Stimulated activated effector memory CD8-positive, alpha-beta T cell treated with anti-CD3 and anti-CD28 coated beads, Interleukin-12 subunit alpha, Interleukin-12 subunit beta, amount 100 ng/mL, for 72 hours (primary cell): ENCODE results near the gene CA10.

ENCODE experiments used
- ATAC-seq: fragments of 150-1000 bp; cut with Tn5 transposase; 2 replicates; pipeline ENCODE4 v1.10.0; 2021
- DNase-seq, 2 donors: peaks; one replicate each; pipeline ENCODE4 v3.0.0; 2021 to 2022; ENCODE audit warnings: low spot score in 2 of 2
- H3K27ac Mint-ChIP-seq: one replicate; pipeline ENCODE4 v1.8.0; 2022; ENCODE audit warnings: mild to moderate bottlenecking, mixed read lengths
- H3K36me3 Mint-ChIP-seq: one replicate; pipeline ENCODE4 v1.8.0; 2022; ENCODE audit warnings: mild to moderate bottlenecking, mixed read lengths
- H3K4me1 Mint-ChIP-seq: one replicate; pipeline ENCODE4 v1.8.0; 2022; ENCODE audit warnings: mixed read lengths
- H3K4me3 Mint-ChIP-seq: one replicate; pipeline ENCODE4 v1.8.0; 2022; ENCODE audit warnings: mild to moderate bottlenecking, mixed read lengths
- H3K9me3 Mint-ChIP-seq: one replicate; pipeline ENCODE4 v1.8.0; 2022; ENCODE audit warnings: mixed read lengths

Gene CA10

DNA sequence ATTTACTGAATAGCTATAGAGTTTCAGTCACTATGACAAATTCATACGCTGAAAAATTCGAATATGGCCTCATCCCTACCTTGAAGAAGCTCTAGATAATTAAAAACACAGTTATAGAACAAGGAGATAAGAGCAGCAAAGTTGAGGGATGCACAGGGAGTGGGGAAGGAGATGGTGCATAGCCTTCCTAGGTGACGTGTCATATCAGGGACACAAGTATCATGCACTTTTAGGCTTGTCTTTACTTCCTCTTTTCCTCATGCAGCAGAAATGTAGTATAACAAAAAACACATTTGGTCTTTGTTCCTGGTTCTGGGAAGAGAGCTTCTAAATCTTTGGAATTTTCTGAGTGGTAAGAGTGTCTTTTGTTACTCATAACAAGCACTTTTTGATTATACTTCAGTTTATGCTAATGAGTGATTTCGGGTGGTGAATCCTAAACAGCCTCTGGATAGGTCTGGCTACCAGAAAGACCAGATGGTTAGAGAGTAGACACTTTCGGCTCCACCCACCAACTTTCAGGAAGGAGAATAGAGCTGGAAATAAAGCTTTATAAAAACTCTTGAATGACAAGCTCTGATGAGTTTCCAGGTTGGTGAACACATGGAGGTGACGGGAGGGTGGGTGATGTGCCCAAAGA, 556.8 kb downstream of the CA10 start:
- DNase-seq (no peak), ATAC-seq (no peak)
- Mint-ChIP-seq H3K9me3 (no peaks in the 10 kb centered on the region), H3K4me1 (no peaks in the 10 kb centered on the region), H3K36me3 (no peaks in the 10 kb centered on the region), H3K27ac (no peak overlapping the region), H3K4me3 (no peak overlapping the region)

DNA sequence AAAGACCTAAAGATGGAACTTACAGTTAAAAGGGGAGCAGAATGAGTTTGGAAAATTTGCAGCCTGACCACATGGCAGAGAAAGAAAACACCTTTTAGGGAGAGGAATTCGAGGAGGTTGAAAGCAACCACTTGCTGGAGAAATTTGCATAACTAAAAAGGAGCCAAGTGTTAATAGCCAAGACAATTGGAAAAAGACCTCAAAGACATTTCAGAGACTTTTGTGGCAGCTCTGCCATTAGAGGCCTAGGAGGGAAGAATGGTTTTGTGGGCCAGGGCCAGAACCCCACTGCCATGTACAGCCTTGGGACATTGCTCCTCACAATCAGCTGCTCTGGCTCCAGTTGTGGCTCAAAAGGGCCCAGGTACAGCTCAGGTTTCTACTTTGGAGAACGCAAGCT, 559.7 kb downstream of the CA10 start:
- no peak for DNase-seq
- Mint-ChIP-seq H3K36me3 (no peaks in the 10 kb centered on the region), H3K9me3 (no peaks in the 10 kb centered on the region), H3K4me1 (no peaks in the 10 kb centered on the region), H3K4me3 (no peak overlapping the region), H3K27ac (no peak overlapping the region)
- no peak for ATAC-seq

DNA sequence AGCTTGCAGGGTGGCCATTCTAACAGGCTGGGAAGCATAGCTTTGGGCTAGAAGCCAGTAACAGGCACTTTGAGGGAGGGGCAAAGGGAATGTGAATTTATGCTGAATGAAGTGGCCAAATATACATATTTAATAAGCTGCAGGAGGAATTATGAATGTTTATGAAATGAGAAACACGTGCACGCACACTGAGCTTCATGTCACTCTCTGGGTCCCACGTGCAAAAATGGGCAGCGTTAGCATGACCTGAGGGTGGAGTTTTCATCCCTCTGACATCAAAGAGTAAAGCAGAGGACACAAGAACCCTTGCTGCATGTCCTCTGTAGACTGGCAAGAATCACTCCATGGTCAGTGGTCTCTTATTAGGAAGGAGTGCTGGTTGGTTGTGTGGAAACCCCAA, 561.2 kb downstream of the CA10 start:
- H3K27ac Mint-ChIP-seq = no peak overlapping the region
- no peaks in the 10 kb centered on the region for H3K36me3 Mint-ChIP-seq
- no peaks in the 10 kb centered on the region for H3K4me1 Mint-ChIP-seq
- ATAC-seq = no peak
- H3K9me3 Mint-ChIP-seq = no peaks in the 10 kb centered on the region
- no peak overlapping the region for H3K4me3 Mint-ChIP-seq
- no peak for DNase-seq

DNA sequence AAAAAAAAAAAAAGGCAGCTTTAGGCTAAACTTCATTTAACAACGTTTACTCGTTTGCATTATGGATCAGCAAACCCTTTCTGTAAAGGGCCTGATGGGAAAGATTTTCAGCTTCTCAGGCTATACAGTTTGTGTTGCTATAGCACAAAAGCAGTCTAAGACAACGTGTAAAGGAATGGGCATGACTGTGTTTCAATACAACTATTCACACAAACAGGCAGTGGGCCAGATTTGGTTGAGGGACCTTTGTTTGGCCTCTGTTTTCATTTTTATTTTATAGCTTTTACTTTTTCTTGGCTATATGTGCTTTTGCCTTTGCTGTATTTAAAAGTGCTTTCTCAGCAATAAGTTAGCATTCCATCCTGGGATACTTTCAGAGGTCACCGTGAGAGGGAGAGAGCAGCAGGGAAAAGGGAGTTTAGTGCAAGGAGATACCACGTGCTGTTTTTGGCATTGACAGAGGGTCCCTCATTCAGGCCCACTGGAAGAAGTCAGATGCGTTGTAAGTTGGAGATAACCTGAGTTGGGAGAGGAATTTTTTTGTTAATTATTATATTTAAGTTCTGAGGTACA, 562.6 kb downstream of the CA10 start:
- Mint-ChIP-seq H3K4me3 (no peak overlapping the region), H3K27ac (no peak overlapping the region), H3K4me1 (no peaks in the 10 kb centered on the region), H3K36me3 (no peaks in the 10 kb centered on the region), H3K9me3 (no peaks in the 10 kb centered on the region)
- ATAC-seq (no peak), DNase-seq (no peak)

DNA sequence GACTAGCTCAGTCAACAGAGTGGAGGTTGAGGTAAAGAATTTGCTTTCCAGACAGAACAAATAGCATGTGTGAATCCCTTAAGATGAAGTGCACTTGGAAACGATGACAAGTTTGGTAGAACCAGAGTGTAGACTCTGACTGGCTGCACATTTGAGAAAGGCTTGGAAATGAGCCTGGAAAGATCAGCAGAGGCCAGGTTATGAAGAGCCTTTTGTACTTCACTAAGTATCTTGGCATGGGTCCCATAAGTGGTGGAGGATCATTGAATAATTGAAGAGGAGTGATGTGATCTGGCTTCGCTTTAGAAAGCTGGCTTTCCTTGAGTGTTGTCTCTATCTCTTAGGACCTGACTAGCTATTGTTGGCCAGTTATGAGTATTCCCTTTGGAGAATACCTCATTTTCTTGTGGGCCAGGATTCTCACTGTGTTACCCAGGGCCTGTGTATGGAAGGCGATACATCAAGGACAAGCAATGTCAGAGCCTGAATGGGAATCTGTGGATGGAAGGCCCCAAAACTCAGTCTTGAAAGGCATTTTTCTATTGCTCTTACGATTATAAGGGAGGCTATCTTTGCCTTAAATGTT, 568.4 kb downstream of the CA10 start:
- no peaks in the 10 kb centered on the region for H3K36me3 Mint-ChIP-seq
- no peak overlapping the region for H3K4me3 Mint-ChIP-seq
- no peak for ATAC-seq
- no peak for DNase-seq
- H3K9me3 Mint-ChIP-seq = peaks cover 13% of the 10 kb centered on the region
- H3K4me1 Mint-ChIP-seq = no peaks in the 10 kb centered on the region
- H3K27ac Mint-ChIP-seq = no peak overlapping the region

DNA sequence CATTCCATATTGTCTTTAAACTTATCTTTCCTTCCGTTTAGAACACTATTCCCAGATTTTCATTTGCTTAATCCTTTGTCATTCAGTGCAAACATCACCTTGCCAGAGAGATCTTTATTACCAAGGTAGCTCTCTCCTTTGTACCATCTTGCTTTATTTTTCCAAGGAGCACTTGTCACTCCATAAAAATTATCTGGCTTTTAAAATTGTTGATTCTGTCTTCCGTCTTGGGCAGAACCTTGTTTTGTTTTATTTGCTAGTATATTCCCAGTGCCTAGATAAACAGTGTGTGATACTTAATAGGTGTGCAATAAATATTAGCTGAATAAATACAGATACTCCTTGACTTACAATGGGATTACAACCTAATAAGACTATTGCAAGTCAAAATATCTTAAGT, 570.5 kb downstream of the CA10 start:
- Mint-ChIP-seq H3K4me3 (no peak overlapping the region), H3K4me1 (no peaks in the 10 kb centered on the region), H3K36me3 (no peaks in the 10 kb centered on the region), H3K27ac (no peak overlapping the region), H3K9me3 (peaks cover 13% of the 10 kb centered on the region)
- no peak for ATAC-seq
- no peak for DNase-seq

DNA sequence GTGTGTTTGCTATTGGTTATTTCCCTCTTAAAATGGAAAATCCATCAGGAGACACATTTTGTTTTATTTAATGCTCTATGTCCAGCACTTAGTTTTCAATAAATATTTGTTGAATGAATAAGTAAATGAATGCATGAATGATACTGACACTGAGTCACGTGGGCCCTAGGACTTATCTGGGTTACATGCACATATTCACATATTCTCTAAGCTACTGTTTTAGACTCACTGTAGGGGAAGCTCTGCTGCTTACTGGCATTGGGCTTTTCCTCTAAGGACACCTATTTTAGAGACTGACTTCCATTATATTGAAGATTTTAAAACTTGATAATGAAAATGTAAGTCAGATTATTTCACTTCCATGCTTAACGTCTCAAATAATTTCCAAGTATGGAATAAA, 571.0 kb downstream of the CA10 start:
- DNase-seq = no peak
- no peaks in the 10 kb centered on the region for H3K36me3 Mint-ChIP-seq
- no peak overlapping the region for H3K4me3 Mint-ChIP-seq
- no peak for ATAC-seq
- peaks cover 13% of the 10 kb centered on the region for H3K9me3 Mint-ChIP-seq
- H3K4me1 Mint-ChIP-seq = no peaks in the 10 kb centered on the region
- no peak overlapping the region for H3K27ac Mint-ChIP-seq

DNA sequence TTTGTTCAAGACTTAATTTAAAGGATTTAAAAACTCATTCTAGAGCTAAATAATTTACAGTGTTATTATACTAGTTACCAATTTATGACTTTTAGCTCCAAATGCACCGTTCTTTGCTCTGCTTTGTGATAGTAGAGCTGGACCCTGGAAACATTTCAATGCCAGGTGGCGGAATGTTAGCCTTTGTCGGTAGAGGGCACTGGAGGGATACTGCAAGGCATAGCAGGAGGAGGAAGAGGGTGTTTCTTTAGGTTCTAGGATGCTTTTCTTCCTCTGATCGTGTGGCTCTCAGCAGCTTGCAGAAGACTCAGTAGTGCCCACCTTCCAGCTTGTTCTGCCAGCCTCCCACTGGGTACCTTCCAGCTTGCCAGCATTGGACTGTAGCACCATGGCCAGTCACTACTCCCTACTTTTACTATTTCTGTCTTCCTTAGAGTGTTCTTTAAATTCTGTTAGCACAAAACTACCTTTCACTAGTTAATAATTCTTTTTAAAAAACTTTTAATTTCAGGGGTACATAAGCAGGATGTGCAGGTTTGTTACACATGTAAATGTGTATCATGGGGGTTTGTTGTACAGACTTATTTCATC, 572.9 kb downstream of the CA10 start:
- Mint-ChIP-seq H3K4me3 (no peak overlapping the region), H3K27ac (no peak overlapping the region), H3K9me3 (peaks cover 13% of the 10 kb centered on the region), H3K4me1 (no peaks in the 10 kb centered on the region), H3K36me3 (no peaks in the 10 kb centered on the region)
- DNase-seq = no peak
- no peak for ATAC-seq

DNA sequence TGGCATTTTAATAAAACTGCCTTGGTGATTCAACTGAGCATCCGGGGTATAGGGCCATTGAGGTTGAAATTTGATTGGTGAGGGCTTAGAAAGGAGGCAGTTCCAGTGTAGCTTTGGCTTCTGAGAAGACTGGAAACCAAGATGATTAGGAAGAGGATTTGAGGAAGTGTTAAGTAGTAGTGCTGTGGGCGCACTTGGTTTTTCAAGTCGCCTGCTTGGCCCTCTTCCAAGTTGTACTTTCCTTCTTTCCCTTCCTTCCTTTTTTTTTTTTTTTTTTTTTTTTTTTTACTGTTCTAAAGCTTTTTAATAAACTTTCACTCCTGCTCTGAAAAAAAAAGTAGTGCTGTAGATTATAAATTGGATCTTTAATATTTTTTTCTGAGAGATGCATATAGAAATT, 577.6 kb downstream of the CA10 start:
- no peak overlapping the region for H3K27ac Mint-ChIP-seq
- no peaks in the 10 kb centered on the region for H3K36me3 Mint-ChIP-seq
- H3K9me3 Mint-ChIP-seq = peaks cover 10% of the 10 kb centered on the region
- ATAC-seq = no peak
- no peak overlapping the region for H3K4me3 Mint-ChIP-seq
- no peaks in the 10 kb centered on the region for H3K4me1 Mint-ChIP-seq
- no peak for DNase-seq
